ENCODE data around the gene BCKDHA.

Gene BCKDHA

DNA sequence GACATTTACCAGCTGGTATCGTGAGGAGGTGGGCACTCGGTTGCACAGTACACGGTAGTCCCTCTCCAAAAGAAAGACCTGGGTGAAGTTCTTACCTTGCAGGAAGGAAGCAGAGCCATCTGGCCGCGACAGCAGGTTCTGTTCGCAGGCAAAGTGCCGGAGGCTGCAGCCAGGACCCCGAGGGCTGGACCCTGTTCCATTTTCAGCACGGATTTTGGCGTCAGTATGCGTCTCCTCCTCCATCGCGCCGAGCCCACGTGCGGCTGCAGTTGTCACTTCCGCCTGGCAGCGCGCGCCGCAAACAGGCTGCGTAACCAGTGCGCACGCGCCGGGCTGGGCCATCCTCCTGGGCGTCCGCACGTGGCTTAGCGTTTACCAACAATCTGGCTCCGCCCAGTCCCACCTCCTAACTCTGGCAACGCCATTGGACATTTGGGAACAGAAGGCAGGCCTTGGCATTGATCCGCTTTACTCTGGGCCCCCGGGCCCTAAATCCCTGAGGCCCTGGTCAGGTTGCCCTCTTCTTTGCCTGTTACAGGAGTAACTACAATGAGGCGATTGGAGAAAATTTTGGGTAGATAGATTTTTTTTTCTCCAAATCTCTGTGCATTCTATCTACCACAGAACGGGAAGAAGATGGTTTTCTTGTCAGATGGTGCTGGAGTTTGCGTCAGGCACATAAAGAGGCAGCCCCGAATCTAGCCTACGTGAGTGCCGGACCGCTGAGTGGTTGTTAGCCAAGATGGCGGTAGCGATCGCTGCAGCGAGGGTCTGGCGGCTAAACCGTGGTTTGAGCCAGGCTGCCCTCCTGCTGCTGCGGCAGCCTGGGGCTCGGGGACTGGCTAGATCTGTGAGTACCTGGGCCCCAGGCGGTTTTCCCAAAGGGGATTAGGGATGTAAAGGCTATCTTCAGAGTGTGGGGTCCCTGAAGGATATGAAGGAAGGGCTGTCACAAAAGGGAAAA lies at the start of gene BCKDHA, which contains the start of gene EXOSC5:
TSS of gene BCKDHA (plus strand) at position 733 of the 964 bp plus-strand sequence. CDS start at position 743, 10 bp downstream.
TSS of gene EXOSC5 (minus strand) at position 274 of the 964 bp plus-strand sequence. CDS start at position 243, 31 bp downstream.
- peak; percentile 100 for DNase-seq (ENCODE audit: low read depth)

DNA sequence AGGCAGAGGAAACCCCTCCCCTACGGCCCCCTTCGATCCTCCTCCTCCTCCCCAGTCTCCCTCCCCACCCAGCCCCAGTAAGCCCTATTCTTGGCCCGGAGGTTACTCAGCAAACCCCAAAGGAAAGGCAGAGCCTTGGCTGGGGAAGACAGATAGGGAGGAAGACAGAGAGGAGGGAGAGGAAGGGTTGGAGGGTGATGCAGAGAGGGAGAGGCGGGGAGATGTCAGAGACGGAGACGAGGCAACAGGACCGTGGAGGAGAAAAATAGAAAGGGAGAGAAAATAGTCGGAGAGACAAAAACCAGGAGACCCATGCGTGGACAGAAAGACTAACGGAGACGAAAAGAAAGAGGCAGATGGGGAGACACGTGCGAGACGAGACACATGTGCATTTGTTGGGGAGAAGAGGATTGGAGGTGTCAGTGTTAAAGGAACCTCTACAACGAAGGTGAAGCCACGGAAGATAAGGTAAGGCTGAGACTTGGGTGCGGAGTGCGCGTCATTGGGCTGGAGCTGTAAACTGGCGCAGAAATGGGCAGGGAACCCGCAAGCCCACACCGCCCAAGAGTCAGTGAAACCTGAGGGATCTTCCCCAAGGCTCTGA lies 46.8 kb upstream of the BCKDHA start:
- peak; percentile 31 for DNase-seq (ENCODE audit: low read depth)

DNA sequence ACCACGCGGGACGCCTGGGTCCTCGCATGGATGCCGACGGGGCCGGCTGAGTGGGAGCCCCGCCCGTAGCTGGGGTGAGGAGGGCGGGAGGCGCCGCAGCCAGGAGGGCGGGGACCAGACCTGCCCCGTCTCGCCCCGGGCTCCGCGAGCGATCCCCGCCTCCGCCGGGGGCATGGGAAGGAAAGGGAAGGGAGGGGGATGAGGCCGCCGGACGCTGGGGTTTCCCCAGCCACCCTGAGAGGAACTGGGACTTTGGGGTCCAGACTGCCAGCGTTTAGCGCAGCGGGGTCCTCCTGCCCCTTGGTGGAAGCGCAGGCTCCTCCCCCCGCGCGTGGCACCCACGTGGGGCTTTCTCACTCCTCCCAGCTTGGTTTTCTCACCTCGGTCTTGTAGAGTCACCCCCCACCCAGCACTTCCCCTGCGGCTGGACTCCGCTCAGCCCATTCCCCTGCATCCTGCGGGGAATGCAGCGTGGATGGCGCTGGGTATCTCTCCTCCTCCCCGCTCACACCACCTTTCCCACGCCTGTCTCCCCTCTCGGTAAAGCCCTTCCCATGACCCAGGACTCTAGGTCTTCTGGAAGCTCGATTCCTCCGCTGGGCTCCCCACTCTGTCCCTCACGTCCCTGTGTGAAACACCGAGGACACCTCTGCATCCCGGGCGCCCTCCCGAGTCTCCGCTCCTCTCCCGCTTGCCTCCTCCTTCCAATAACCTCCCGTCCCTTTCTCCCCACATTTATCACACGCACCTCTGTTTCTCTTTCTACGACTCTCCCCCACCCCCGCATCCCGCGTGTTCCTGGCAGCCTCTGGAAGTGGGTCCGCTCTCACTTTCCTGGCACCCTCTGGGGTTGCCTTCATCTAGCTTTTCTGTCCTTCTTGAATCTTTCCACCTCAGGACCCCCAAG lies 46.0 kb upstream of the BCKDHA start:
- DNase-seq (ENCODE audit: low read depth), result peak; percentile 67

DNA sequence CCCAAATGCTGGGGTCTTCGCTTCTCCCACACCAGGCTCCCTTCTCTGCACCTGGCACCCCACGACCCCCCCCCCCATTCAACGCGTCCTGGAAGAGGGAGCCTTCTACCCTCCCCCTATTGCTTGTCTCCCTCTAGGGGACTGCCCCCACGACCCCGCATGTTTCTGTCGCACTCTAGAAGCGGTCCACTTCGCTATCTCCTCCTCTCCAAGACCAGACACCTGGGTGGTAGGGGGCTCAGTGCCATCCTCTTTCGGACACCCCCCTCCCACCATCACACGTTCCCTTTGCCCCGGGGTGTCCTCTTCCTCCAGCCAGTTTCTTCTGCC lies 45.4 kb upstream of the BCKDHA start:
- DNase-seq (ENCODE audit: low read depth), result no peak

DNA sequence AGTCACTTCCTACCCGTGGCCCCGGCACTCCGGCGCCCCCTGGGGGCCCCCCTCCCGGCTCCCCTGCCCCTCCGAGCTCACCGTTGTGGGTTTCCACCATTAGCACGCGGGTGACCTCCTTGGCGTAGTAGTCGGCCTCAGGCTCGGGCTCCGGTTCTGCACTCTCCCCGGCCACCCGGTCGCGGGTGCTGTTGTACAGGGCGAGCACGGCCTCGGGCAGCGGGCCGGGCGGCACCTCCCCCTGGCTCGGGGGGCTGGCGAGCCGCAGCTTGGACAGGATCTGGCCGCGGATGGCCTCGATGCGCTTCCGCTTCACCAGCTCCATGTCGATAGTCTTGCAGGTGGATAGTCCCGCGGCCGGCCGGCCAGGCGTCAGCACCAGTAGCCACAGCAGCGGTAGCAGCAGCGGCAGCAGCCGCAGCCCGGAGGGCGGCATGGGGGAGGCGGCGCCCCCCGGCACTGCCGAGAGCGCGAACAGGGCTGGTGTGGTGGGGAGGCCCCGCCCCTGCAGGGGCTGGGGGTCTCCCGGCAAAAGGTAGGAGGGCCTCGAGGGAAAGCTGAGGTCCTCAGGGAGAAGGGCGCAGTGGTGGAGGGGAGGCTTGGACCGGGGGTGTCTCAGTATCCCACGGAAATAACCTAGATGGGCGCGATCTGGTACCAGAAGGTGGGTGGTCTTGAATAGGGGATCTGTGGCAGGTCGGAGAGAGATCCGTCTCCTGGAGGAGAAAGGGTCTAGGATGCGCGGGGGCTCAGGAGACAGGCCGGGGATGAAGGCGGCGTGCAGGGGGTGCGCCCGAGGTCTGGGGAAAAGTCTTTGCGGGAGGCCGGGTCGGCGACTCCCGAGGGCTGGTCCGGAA lies 44.8 kb upstream of the BCKDHA start:
- DNase-seq (ENCODE audit: low read depth), result peak; percentile 71

DNA sequence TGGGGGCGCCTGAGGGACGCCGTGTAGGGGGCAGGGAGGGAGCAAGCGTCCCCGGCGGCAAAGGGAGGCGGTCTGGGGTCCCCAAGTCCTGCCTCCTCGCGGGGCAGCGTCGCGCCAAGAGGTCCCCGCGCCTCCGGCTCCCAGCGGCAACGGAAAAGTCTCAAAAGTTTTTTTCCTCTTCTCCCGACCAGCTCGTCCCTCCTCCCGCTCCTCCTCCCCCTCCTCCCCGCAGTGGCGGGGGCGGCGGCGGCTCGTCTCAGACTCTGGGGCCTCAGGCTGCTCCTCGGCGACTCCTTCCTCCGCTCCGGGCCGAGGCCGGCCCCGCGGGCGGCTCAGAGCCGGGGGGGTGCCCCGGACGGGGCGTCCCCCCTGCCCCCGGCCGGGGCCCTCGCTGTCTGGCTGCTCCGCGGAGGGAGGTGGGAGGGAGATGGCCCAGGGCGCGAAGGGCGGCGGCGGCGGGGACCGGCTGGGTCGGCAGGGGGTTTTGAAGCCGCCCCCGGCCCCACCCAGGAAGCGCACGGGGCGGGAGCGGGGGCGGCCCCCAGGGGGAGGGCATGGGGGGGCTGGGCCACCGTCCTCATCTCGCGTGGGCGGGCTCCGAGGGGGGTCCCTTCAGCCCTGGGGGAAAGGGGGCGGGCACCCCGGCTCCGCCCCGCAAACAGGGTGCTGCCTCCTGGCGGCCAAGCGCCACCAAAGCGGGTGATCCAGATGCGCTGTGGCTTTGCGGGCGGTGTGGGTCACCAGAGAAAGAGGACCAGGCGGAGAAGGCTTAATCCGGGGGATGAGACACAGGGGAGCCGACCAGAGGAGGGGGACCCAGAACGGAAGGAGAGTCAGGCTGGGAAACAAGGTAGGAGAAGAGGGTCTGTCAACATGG lies 43.9 kb upstream of the BCKDHA start, which contains the start of gene TGFB1:
TSS of gene TGFB1 (minus strand) at position 457 of the 877 bp plus-strand sequence. CDS start 878 bp downstream, outside the sequence.
- DNase-seq (ENCODE audit: low read depth), result peak; percentile 87

DNA sequence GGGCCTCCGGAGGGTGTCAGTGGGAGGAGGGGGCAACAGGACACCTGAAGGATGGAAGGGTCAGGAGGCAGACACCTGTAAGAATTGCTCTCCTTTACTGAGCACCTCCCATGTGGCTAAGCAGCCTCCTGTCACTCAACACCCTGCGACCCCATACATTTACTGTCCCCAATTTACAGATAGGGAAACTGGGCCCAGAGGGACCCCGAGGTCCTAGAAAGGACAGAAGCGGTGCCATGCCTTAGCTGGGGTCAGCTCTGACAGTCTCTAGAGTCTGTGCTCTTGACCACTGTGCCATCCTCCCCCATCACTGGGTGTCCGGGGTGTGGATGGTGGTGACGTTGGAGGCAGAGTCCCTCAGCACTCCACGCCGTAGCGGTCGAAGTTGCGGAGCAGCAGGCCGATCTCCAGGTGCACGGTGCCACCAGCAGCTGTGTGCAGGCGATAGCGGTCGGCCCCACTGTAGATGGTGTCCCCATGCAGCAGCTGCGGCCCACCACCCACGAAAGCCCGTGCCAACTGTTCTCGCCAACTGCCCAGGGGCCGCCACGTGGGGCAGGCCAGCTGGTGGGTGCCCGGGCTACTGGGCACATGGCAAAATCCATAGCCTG lies 43.2 kb upstream of the BCKDHA start:
- DNase-seq (ENCODE audit: low read depth), result no peak

DNA sequence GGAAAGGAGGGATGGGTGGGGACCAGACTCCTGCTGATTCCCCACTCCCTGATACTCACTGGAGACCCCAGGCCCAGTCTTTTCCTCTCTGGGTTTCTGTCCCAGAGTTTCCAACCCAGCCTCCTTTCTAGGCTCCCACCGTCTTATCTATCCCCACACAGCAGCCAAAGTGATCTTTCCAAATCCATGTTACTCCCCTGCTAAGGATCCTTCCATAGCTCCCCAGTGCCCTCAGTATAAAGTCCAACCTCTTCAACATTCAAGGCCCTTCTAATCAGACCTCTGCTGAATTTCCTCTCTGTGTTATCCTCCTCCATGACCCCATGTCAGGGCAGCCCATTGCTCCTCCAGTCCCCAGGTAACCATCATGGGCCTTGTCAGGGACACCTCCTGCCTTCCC lies 42.6 kb upstream of the BCKDHA start:
- no peak for DNase-seq (ENCODE audit: low read depth)

DNA sequence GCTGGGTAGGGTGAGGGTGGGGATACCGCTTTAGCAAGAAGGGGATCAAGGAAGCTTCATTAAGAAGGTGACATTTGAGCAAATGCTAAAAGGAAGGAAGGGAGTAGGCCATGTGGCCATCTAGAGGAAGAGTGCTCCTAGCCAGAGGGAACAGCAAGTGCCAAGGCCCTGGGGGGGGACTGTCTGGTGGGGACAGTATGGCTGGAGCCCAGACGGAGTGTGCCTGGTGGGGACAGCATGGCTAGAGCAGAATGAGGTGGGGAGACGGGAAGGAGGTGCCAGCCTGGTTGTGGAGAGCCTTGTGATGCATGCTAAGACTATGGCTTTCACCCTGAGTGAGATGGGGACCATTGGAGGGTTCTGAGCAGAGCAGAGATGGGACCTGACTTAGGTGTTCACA lies 41.8 kb upstream of the BCKDHA start:
- no peak for DNase-seq (ENCODE audit: low read depth)

DNA sequence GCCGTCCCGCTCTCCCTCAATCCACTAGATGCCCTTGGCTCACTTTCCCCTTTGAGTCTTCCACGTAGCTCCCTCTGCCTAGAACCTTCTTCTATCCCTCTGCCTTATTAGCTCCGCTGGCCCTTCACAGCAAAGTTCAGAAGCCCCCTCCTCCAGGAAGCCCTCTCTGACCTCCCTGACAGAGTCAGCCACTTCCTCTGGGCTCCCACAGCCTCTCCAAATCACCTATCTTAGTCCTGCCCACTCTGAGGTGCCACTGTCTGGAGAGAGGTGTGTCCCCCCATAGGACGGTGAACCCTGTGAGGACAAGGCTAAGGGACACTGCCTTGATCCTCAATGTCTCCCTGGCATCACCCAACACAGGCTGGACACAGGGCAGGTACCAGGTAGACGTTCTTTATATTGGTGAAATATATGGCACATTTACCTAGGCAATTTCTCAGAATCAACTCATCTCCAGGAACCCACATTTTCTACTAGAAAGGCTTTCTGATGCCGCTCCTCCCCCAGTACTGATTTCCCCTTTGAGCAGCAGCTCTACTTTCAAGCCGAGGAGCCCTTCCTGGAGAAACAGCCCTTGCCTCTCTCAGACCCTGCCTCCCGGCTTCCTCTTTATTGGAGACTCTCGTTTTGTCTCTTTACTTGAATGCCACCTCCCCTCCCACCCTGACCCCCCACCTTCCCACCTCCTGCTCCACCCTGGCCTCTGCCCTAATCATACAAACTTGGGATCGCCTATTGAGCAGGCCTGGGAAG lies 40.5 kb upstream of the BCKDHA start:
- DNase-seq (ENCODE audit: low read depth), result no peak

DNA sequence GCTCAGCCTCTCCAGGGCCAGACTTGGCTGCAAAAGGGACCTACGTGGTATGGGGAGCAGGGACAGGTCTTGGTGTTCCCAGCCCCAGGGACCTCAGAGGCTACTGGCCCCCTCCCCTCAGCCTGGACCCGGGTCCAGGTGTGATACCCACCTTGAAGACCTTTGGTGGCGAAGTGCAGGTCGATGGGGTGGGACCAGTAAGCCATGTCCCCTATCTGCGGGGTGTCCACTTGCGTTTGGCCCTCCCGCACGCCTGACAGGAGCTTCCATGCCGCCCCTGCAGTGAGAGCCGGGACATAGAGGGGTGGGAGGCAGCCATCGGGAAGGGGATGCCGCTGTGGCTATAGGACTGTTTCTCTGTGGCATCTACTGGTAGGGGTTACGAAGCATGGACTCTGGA lies 39.9 kb upstream of the BCKDHA start:
- no peak for DNase-seq (ENCODE audit: low read depth)

DNA sequence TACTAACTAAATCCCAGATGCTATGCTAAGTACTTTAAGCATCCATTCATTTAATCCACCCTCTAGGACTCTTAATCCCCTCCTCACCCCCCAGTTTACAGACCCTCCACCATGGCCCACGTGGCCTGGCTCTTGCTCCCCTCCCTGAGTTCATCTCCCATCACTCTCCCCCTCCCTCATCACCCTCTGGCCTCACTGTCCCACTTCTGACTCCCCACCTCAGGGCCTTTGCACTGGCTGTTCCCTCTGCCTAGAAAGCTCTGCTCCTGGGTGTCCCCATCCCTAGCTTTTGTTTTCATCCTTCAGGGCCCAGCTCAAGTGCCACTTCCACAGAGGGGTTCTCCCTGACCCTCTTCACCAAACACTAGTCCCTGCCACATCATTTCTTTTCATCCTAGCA lies 37.9 kb upstream of the BCKDHA start:
- DNase-seq (ENCODE audit: low read depth), result no peak

DNA sequence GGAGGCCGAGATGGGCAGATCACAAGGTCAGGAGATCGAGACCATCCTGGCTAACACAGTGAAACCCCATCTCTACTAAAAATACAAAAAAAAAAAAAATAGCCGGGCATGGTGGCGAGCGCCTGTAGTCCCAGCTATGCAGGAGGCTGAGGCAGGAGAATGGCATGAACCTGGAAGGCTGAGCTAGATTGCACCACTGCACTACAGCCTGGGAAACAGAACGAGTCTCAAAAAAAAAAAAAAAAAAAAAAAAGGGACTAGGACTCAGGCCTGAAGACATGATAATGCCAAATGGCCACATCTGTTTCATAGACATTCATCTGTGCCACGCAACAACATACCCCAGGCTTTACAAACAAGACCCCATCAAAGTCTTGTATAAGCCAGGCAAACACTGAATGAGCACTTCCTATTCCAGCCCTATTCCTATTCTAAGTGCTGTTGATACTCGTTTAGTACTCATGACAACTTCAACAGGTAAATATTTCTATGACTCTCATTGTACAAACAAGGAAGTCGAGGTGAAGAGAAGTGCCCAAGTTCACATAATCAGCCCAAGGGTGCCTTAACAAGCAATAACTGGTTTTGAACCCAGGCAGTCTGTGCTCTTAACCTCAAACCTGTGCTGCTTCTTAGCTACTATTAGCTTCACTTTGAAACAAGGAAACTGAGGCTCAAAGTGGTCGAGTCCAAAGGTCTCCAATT lies 35.3 kb upstream of the BCKDHA start:
- no peak for DNase-seq (ENCODE audit: low read depth)

DNA sequence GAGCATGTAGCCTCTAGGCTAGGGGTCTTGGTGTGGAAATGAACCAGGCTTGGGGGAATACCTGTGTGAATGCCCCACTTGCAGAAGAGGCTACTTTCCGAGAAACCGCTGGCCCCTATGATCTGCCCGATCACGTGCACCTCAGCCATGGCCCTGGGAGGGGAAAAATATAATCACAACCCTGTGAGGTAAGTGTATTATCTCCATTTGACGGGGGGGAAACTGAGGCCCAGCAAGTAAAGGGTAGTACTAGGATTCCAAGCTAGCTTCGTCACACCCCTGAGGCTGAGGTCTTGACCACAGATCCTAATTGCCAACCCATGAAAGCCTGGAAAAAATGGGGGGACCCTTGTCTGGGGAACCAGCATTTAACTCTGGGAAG lies 34.3 kb upstream of the BCKDHA start:
- no peak for DNase-seq (ENCODE audit: low read depth)

DNA sequence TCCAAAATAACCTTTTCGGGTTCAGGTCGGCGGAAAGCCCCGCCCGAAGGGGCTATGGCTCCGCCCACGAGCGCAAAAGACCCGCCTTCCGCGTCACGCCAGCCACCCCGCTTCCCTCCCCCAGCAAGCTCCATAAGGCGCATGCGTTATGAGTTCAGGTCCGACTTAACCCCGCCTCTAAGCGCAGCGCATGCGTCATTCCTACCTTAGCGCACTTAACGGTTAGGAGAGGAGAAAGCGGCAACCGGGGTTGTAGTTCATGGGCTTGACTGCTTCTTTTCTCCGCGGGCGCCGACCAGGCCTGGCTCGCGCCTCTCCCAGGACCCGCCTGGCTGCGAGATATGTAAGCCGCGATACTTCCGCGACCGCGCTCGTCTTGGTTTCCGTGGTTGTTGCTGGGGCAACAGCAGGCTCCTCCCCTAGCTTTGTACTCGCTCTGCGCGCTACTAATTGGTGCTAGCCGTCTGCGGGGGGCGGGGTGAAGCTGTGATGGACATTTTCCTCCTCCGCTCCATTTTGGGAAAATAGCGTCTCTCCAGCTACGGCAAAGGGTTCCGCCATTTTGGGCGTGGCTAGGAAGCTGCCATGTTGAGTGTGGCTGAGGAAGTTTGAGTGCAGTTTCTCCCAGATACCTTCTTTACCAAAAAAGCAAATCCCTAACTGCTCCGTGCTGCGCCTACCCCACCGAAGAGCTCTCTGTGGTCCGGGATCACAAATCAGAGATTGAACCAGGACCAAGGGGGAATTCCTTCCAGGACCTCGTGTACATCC lies 33.7 kb upstream of the BCKDHA start, which contains the start of gene B9D2:
TSS of gene B9D2 (minus strand) at position 397 of the 771 bp plus-strand sequence. CDS start 630 bp downstream, outside the sequence.
- DNase-seq (ENCODE audit: low read depth), result peak; percentile 98

DNA sequence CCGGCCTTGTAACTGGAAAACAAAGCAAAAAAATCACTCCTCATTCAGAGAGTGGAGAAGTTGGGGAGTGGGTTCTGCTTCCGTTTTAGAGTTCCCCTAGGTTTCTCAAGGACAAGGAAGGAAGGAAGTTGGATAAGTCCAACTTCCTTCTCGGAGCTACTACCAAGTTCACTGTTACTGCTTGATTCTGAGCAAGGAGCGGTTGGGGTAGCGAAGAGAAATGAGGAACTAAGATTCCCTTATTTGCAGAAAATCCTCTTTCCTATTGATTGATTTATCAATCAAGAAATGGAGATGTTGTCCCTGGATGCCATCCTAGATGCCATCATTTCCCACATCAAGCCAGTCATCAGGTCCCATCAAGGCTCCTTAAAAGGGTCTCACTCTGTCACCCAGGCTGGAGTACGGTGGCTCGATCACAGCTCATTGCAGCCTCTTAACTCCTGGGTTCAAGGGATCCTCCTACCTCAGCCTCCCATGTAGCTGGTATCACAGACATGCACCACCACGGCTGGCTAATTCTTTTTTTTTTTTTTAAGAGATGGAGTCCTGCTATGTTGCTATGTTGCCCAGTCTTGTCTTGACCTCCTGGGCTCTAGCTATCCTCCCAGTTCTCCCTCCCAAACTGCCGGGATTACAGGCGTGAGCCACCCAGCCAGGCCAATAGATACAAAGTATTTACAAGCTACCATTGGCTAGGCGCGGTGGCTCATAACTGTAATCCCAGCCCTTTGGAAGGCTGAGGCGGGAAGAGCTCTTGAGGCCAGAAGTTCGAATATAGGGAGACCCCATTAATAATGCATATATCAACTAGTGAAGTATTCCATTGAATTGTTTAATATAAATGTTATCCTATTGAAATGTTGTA lies 32.9 kb upstream of the BCKDHA start:
- peak; percentile 30 for DNase-seq (ENCODE audit: low read depth)

Measured in ELR (cell line).